Small intestine (tissue), 7 donors: ENCODE data around the gene SERPINA7. TPM values are rescaled to one million over a fixed set of nuclear protein-coding genes. Genes with fewer than 3 reads are reported as not detected.
"Not testable (repeated sequence)": the region's sequence is repeated elsewhere in the genome, so short reads cannot be mapped to it uniquely, and the experiment has no call there.

ENCODE experiments used
- DNase-seq, 2 donors: peaks; one replicate each; pipeline versions ENCODE4 v3.0.0 to v3.0.0-alpha.2; 2013
- FAIRE-seq: peaks from 2 replicates; lab custom pipeline; 2012; peaks lifted over from hg19 to GRCh38; lab: Jason Lieb, UNC
- H3K27ac ChIP-seq, 3 donors: one replicate each; pipeline ENCODE4 v1.5.1; 2013; ENCODE audit warnings: low read length in 2 of 3, mild to moderate bottlenecking in 2 of 3, control low read depth in 1 of 3, inconsistent platforms in 1 of 3, low read depth in 1 of 3, moderate library complexity in 1 of 3
- H3K27me3 ChIP-seq, 3 donors: one replicate each; pipeline ENCODE4 v1.6.1; 2013; ENCODE audit warnings: low read length in 3 of 3, inconsistent platforms in 1 of 3; ENCODE audit not compliant: control insufficient read depth in 3 of 3, insufficient read depth in 3 of 3
- H3K36me3 ChIP-seq, 3 donors: one replicate each; pipeline ENCODE4 v1.6.1; 2013; ENCODE audit warnings: low read length in 3 of 3, inconsistent platforms in 1 of 3, low read depth in 1 of 3, mild to moderate bottlenecking in 1 of 3, moderate library complexity in 1 of 3; ENCODE audit not compliant: control insufficient read depth in 3 of 3, insufficient read depth in 2 of 3
- H3K4me1 ChIP-seq, 3 donors: one replicate each; pipeline ENCODE4 v1.6.1; 2013; ENCODE audit warnings: low read length in 2 of 3, inconsistent platforms in 1 of 3, low read depth in 1 of 3, mild to moderate bottlenecking in 1 of 3, moderate library complexity in 1 of 3; ENCODE audit not compliant: control insufficient read depth in 3 of 3, insufficient read depth in 2 of 3
- H3K4me3 ChIP-seq, 3 donors: one replicate each; pipeline ENCODE4 v1.5.1; 2013; ENCODE audit warnings: low read length in 3 of 3, control low read depth in 1 of 3, inconsistent platforms in 1 of 3, low read depth in 1 of 3, mild to moderate bottlenecking in 1 of 3, moderate library complexity in 1 of 3
- H3K9me3 ChIP-seq, 2 donors: one replicate each; pipeline ENCODE4 v1.6.1; 2013; ENCODE audit warnings: low read depth in 1 of 2, low read length in 1 of 2; ENCODE audit not compliant: control insufficient read depth in 2 of 2, insufficient read depth in 1 of 2
- WGBS, 3 donors: extraction: QIAGEN DNeasy Blood & Tissue Kit; methylation state at CpG; one replicate each; pipeline ENCODE4 v1.1.7; 2013; 5-methylcytosine and 5-hydroxymethylcytosine counted together
- polyA plus RNA-seq, 4 donors: library from polyadenylated mRNA; stranded (reverse) in 3 of 4; unstranded in 1 of 4; fragments of 200-250 nt in 3 of 4; fragments of 120-200 nt in 1 of 4; gene quantifications; one replicate each; pipeline versions ENCODE4 v1.2.1 to v1.2.3, GENCODE V29; 2013
- donor health status: healthy with polysubstance abuse.
- donor health status: control.
- donor health status: control.
- donor health status: Bipolar disorder and iron deficiency.
- donor health status: healthy.

The SERPINA7 gene
- polyA plus RNA-seq, 4 donors = 0.49 to 1.5 TPM; not detected in 2

DNA sequence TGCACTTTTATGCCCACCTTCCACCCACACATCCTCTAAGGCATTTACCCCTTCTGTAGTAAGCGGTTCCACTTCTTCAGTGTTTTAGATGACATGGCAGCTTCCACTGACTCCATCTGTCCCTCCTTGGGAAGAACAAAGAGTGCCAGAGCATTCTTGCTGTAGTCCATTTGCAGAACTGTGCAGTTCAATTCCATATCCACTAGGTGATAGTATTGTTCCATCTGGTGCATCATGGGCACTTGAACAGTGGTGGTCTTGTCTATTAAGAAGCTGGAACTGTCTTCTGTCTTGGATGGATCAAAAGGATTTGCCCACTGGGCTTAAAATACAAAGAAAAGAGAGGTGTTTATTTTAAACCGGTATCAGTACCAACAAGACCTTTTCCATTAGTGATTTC is 3.5 kb downstream of the SERPINA7 start:
- DNase-seq (no peak), FAIRE-seq (no peak)
- Histone ChIP-seq H3K27ac (no peak overlapping the region), H3K9me3 (no peaks in the 10 kb centered on the region), H3K27me3 (no peaks in the 10 kb centered on the region), H3K36me3 (no peaks in the 10 kb centered on the region), H3K4me3 (no peak overlapping the region), H3K4me1 (peaks cover 0 to 21% (median 0%) of the 10 kb centered on the region in 3 donors)
- WGBS, 3 donors = 55 to 80% (median 79%) methylated on average over 2 of the region's 2 CpGs

DNA sequence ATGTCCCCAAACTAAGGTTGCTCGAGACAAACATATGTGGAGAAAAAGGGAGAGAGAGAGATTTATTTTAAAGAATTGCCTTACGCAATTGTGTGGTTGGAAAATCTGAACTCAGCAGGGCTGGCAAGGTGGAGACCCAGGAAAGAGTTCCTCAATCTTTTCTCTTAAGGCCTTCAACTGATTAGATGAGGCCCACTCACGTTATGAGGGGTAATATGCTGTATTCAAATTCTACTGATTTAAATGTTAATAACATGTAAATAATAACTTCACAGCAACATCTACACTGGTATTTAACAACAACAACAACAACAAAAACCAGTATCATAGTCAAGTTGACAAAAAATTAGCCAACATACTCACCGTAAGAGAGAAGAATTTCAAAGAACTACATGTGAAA is 14.6 kb downstream of the SERPINA7 start:
- Histone ChIP-seq H3K4me1 (no peaks in the 10 kb centered on the region), H3K4me3 (no peak overlapping the region), H3K36me3 (no peaks in the 10 kb centered on the region), H3K27me3 (no peaks in the 10 kb centered on the region), H3K9me3 (no peaks in the 10 kb centered on the region), H3K27ac (no peak overlapping the region)
- DNase-seq = no peak
- WGBS, 3 donors = 72 to 89% (median 87%) methylated on average over 4 of the region's 4 CpGs
- FAIRE-seq = no peak

DNA sequence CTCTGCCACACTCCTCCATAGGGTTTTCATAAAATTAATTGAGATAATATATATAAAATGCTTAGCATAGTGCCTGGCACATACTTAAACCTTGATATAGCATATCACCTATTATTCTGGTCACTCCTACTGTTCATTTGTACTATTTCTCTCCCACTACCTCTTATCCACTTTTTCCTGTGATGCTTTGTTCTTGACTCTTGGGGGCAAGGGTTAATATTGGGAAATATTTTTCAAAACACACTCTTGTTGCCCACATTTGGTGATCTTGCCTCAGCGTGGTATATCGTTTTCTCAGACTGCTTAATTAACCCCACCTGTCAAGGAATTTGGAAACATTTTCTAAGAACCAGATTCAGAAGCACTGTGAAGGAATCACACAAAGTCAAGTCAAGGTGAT is 16.3 kb downstream of the SERPINA7 start:
- FAIRE-seq = no peak
- DNase-seq = no peak
- Histone ChIP-seq H3K27ac (no peak overlapping the region), H3K36me3 (no peaks in the 10 kb centered on the region), H3K4me3 (no peak overlapping the region), H3K9me3 (no peaks in the 10 kb centered on the region), H3K4me1 (no peaks in the 10 kb centered on the region), H3K27me3 (no peaks in the 10 kb centered on the region)
- 64 to 87% (median 86%) methylated on average over 2 of the region's 2 CpGs for WGBS, 3 donors

DNA sequence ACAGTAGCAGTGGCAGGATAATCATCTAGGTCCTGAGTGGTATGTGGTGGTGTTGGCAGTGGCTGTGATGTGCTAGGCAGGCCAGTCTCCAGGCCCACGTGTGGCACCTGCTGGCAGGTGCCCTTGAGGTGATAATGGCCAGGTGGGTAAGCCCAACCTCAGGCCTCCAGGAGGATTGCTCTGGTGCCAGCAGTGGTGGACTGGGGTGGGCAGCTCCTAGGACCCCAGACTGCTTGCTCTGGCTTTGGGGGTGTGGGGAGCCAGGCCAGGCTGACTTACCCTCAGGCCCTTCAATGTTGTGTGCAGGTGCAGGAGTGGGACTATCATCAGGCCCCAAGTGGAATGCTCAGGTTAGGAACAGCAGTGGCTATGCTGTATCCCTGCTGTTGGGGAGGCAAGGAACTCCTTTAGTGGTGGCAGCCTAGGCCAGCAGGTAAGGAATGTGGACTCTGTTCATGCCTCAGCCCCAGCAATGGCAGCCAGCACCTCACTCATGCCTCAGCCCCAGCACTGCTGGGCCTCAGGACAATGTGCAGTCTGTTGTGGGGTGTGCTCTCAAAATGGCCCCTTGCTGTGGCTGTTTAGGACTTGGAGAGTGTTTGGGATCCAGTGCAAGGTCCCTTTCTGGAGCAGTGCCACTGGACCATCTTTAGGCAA is 24.3 kb downstream of the SERPINA7 start:
- Histone ChIP-seq H3K4me1 (no peaks in the 10 kb centered on the region), H3K36me3 (no peaks in the 10 kb centered on the region), H3K4me3 (no peak overlapping the region), H3K27me3 (no peaks in the 10 kb centered on the region), H3K9me3 (peaks cover 0 to 6% of the 10 kb centered on the region in 2 donors), H3K27ac (no peak overlapping the region)
- DNase-seq = no peak
- FAIRE-seq = no peak
- 0 to 43% (median 42%) methylated on average over 1 of the region's 1 CpG for WGBS, 3 donors

DNA sequence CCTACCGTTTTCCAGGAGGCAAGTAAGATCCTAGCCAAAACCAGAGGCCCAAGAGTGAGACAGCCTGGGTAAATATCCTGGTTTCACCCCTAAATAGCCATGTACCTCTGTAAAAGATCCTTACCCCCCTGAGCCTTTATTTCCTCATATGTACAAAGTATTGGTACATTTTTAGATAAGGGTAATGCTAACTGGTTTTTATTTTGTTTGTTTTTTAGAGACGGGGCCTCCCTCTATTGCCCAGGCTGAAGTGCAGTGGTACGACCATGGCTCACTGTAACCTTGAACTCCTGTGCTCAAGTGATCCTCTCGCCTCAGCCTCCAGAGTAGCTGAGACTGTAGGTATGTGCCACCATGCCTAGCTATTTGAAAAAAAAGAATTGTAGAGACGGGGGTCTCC is 29.4 kb downstream of the SERPINA7 start:
- Histone ChIP-seq H3K36me3 (no peaks in the 10 kb centered on the region), H3K4me1 (no peaks in the 10 kb centered on the region), H3K4me3 (no peak overlapping the region), H3K27ac (no peak overlapping the region), H3K27me3 (no peaks in the 10 kb centered on the region), H3K9me3 (peaks cover 0 to 6% of the 10 kb centered on the region in 2 donors)
- DNase-seq = no peak
- no peak for FAIRE-seq
- 53 to 80% (median 65%) methylated on average over 5 of the region's 5 CpGs for WGBS, 3 donors

DNA sequence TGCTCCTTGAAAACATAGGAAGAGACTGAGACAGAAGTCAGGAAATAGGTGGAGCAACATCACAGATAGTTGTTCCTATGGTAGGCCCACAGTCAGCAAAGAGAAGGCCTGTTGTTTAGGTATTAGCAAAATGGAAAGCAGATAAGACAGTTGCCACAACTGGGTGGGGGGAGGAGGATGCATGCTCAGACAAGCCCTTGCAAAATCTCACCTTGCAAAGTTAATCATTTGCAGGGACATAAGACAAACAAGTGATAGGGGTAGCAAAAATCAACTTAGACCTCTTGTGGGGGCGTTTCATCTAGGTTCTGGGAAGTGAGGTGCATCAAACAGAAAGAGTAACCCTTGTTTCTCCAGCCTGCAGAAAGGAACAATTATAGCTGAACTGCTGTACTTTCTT is 30.7 kb downstream of the SERPINA7 start:
- Histone ChIP-seq H3K4me1 (no peaks in the 10 kb centered on the region), H3K27ac (no peak overlapping the region), H3K4me3 (no peak overlapping the region), H3K27me3 (no peaks in the 10 kb centered on the region), H3K36me3 (no peaks in the 10 kb centered on the region), H3K9me3 (peaks cover 0 to 4% of the 10 kb centered on the region in 2 donors)
- WGBS, 3 donors = 0 to 11% (median 6%) methylated on average over 1 of the region's 1 CpG
- peak in 1 of 2 donors; percentile 5 for DNase-seq
- FAIRE-seq = no peak

DNA sequence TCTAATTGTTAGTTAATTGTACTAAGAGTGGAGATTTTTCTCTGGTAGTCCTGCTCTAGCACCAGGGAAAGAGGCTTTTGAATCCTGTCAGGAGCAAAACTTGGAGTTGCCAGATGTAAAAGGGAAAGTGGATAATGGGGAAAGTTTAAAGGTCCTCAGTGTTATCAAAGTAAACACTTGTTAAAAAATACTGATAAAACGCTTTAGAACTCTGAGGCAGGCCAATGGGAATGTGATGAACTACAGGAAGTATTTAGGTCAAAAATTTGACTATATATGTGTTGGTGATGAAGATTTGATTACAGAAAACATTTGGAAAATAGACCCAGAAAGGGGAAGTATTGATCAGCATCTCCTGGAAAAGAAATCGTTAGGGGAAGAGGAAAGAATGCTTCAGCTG is 32.8 kb downstream of the SERPINA7 start:
- 20 to 42% (median 21%) methylated on average over 2 of the region's 2 CpGs for WGBS, 3 donors

DNA sequence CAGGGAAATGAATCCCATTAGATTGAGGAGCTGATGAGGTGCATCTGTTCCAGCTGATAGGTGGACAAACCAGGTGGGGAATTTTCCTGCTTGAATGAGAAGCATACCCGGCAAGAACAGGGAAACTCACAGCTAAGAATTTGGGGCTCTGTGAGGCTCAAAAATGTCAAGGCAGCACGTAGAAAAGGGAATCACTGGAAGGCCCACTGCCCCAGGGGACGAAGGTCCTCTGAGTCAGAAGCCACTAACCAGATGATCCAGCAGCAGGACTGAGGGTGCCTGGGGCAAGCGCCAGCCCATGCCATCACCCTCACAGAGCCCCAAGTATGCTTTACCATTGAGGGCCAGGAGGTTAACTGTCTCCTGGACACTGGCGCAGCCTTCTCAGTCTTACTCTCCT is 37.9 kb downstream of the SERPINA7 start:
- not testable (repeated sequence) for DNase-seq, H3K4me1 ChIP-seq, FAIRE-seq, H3K27me3 ChIP-seq, H3K36me3 ChIP-seq, H3K9me3 ChIP-seq, H3K4me3 ChIP-seq, H3K27ac ChIP-seq
- 58 to 83% (median 61%) methylated on average over 4 to 5 of the region's 5 CpGs for WGBS, 3 donors

More for the DNA sequence above, 32.8 kb downstream of the SERPINA7 start:
- Histone ChIP-seq H3K27ac (no peak overlapping the region), H3K4me3 (no peak overlapping the region), H3K9me3 (no peaks in the 10 kb centered on the region), H3K4me1 (no peaks in the 10 kb centered on the region), H3K27me3 (no peaks in the 10 kb centered on the region), H3K36me3 (no peaks in the 10 kb centered on the region)
- DNase-seq = peak in 1 of 2 donors; percentile 1
- no peak for FAIRE-seq

DNA sequence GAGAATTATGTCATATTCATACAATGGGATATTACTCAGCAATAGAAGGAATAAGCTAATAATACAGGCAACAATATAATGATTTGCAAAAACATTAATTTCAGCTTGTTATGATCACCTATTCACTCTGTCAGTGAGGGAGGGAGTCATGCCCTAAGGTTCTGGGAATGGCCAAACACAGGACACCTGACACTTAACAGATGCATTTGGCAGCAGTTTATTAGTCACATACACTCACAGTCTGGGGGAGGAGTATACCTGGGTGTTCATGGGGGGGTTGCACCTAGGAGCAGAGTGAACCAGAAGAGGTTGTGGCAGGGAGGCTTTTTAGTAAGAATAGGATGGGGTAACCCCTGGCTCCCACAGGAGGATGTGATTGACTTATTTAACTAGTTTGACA is 38.3 kb downstream of the SERPINA7 start:
- DNase-seq (no peak), FAIRE-seq (no peak)
- Histone ChIP-seq H3K9me3 (no peaks in the 10 kb centered on the region), H3K27me3 (no peaks in the 10 kb centered on the region), H3K4me3 (no peak overlapping the region), H3K4me1 (no peaks in the 10 kb centered on the region), H3K27ac (no peak overlapping the region), H3K36me3 (no peaks in the 10 kb centered on the region)
